ENCODE results near the gene MRPS27. TPM values are rescaled to one million over a fixed set of nuclear protein-coding genes. Genes with fewer than 3 reads are reported as not detected.

MRPS27 gene
- total and polyA plus RNA-seq, 9 of the 15 experiments (the other 6 are each of a cell fraction or from before 2014, with no cell fraction given), result 73.6 to 144 (median 106) TPM

GRCh38 chr5:72281764-72282499, 38.1 kb downstream of the MRPS27 start (continued):
- TF ChIP-seq FOS (IDR thresholded peaks at IDR 0.05; ENCODE audit: extremely low read depth, insufficient read length) (no peak), TEAD2 (tag; IDR thresholded peaks at IDR 0.05) (no peak), KHSRP (IDR thresholded peaks at IDR 0.05) (no peak), STAT5B (CRISPR knock-in tag; IDR thresholded peaks at IDR 0.05) (no peak), ETS1 (conservative IDR thresholded peaks at IDR 0.05; ENCODE audit: control insufficient read depth, low read depth, low read length) (no peak), ATF2 (CRISPR knock-in tag; IDR thresholded peaks at IDR 0.05) (no peak), ZNF263 (CRISPR knock-in tag; IDR thresholded peaks at IDR 0.05; ENCODE audit: borderline replicate concordance) (no peak), HDAC2 (IDR thresholded peaks at IDR 0.05) (peak; percentile 16; the same call in 1 of the 2 replicates), CBX3 (IDR thresholded peaks at IDR 0.05; ENCODE audit: borderline replicate concordance in 1 of 2, low read length in 2 of 2) (no peak), HSF4 (CRISPR knock-in tag; IDR thresholded peaks at IDR 0.05; ENCODE audit: borderline replicate concordance) (no peak), TRIM25 (IDR thresholded peaks at IDR 0.05; ENCODE audit: borderline replicate concordance) (no peak), CBFA2T3 (IDR thresholded peaks at IDR 0.05) (peak; percentile 33; the same call in 1 of the 2 replicates), EP400 (IDR thresholded peaks at IDR 0.05) (peak; percentile 75), MXI1 (IDR thresholded peaks at IDR 0.05; ENCODE audit: low read depth, low read length) (no peak), ZNF41 (CRISPR knock-in tag; conservative IDR thresholded peaks at IDR 0.05) (no peak; the same call in 1 of the 2 replicates)
- TF ChIP-seq, protein P1, sequence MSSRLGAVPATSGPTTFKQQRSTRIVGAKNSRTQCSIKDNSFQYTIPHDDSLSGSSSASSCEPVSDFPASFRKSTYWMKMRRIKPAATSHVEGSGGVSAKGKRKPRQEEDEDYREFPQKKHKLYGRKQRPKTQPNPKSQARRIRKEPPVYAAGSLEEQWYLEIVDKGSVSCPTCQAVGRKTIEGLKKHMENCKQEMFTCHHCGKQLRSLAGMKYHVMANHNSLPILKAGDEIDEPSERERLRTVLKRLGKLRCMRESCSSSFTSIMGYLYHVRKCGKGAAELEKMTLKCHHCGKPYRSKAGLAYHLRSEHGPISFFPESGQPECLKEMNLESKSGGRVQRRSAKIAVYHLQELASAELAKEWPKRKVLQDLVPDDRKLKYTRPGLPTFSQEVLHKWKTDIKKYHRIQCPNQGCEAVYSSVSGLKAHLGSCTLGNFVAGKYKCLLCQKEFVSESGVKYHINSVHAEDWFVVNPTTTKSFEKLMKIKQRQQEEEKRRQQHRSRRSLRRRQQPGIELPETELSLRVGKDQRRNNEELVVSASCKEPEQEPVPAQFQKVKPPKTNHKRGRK (tag; IDR thresholded peaks at IDR 0.05), result no peak
- TF ChIP-seq, protein P2, sequence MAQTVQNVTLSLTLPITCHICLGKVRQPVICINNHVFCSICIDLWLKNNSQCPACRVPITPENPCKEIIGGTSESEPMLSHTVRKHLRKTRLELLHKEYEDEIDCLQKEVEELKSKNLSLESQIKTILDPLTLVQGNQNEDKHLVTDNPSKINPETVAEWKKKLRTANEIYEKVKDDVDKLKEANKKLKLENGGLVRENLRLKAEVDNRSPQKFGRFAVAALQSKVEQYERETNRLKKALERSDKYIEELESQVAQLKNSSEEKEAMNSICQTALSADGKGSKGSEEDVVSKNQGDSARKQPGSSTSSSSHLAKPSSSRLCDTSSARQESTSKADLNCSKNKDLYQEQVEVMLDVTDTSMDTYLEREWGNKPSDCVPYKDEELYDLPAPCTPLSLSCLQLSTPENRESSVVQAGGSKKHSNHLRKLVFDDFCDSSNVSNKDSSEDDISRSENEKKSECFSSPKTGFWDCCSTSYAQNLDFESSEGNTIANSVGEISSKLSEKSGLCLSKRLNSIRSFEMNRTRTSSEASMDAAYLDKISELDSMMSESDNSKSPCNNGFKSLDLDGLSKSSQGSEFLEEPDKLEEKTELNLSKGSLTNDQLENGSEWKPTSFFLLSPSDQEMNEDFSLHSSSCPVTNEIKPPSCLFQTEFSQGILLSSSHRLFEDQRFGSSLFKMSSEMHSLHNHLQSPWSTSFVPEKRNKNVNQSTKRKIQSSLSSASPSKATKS (CRISPR knock-in tag; IDR thresholded peaks at IDR 0.05), result no peak
- TF ChIP-seq, protein P3, sequence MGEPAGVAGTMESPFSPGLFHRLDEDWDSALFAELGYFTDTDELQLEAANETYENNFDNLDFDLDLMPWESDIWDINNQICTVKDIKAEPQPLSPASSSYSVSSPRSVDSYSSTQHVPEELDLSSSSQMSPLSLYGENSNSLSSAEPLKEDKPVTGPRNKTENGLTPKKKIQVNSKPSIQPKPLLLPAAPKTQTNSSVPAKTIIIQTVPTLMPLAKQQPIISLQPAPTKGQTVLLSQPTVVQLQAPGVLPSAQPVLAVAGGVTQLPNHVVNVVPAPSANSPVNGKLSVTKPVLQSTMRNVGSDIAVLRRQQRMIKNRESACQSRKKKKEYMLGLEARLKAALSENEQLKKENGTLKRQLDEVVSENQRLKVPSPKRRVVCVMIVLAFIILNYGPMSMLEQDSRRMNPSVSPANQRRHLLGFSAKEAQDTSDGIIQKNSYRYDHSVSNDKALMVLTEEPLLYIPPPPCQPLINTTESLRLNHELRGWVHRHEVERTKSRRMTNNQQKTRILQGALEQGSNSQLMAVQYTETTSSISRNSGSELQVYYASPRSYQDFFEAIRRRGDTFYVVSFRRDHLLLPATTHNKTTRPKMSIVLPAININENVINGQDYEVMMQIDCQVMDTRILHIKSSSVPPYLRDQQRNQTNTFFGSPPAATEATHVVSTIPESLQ (CRISPR knock-in tag; IDR thresholded peaks at IDR 0.05), result no peak
